Measurements from ENCODE around the gene NIP7.

- no peak for TF ChIP-seq CTCF (IDR thresholded peaks at IDR 0.05; ENCODE audit: low read length)
- TF ChIP-seq EZH2 (IDR thresholded peaks at IDR 0.05; ENCODE audit: borderline replicate concordance, low read length) = no peak
Observed at GRCh38 chr16:69349536-69349935, 10.0 kb downstream of the NIP7 start.
